GM12878 (cell line): Measurements from ENCODE around the gene SPDYE4. TPM values are rescaled to one million over a fixed set of nuclear protein-coding genes. Genes with fewer than 3 reads are reported as not detected.

Experiments used
- ATAC-seq: fragments of 200-7000 bp; cut with Tn5 transposase; 3 replicates; pipeline ENCODE4 v1.9.1; 2020; ENCODE audit warnings: mild to moderate bottlenecking, moderate library complexity
- BruUV-seq: library from RNA; stranded (reverse); fragments of 400-500 nt; replicated peaks from 2 replicates; lab custom pipeline; 2021; lab: Mats Ljungman, UMichigan
- CTCF ChIA-PET: fragments of 300-600 bp; sonication (Branson Sonifier 250); formaldehyde crosslinking; extraction: SDS; loops from one replicate; lab custom pipeline; 2021; ENCODE audit warnings: inconsistent platforms; lab: Yijun Ruan, JAX
- POLR2A ChIA-PET: fragments of 350-600 bp; formaldehyde crosslinking; extraction: SDS; loops from one replicate; lab custom pipeline; 2021; ENCODE audit warnings: inconsistent platforms; lab: Charles Lee
- RAD21 ChIA-PET: fragments of 300-600 bp; sonication (Branson Sonifier 250); formaldehyde crosslinking; loops from one replicate; lab custom pipeline; 2023; ENCODE audit warnings: antibody characterized with exemption; ENCODE audit not compliant: unreplicated experiment; lab: Charles Lee
- SMC1A ChIA-PET: fragments of 300-600 bp; sonication (Branson Sonifier 250); formaldehyde crosslinking; loops from one replicate; lab custom pipeline; 2023; ENCODE audit not compliant: unreplicated experiment, uncharacterized antibody; lab: Charles Lee
- DNase-seq: peaks from one replicate; pipeline ENCODE4 v3.0.0-alpha.2; 2011; ENCODE audit warnings: low read depth, low spot score
- FAIRE-seq: peaks from 3 replicates; lab custom pipeline; 2011; peaks lifted over from hg19 to GRCh38; lab: Jason Lieb, UNC
- H2AFZ ChIP-seq: 2 replicates; pipeline ENCODE4 v1.6.0; 2011; ENCODE audit warnings: low read depth, low read length, control low read depth; ENCODE audit not compliant: control insufficient read depth
- H3K27ac ChIP-seq: 2 replicates; pipeline ENCODE4 v1.5.1; 2011; ENCODE audit warnings: control low read depth; ENCODE audit not compliant: control insufficient read depth, insufficient read depth
- H3K27me3 ChIP-seq, 2 experiments: replicated peaks in 1 of 2; 2 replicates each; pipeline versions ENCODE4 v1.6.0 to v1.6.1; 2011; ENCODE audit warnings: low read length in 1 of 2; ENCODE audit not compliant: control insufficient read depth in 2 of 2, insufficient read depth in 2 of 2
- H3K36me3 ChIP-seq, 2 experiments: 2 replicates each; pipeline ENCODE4 v1.5.1; 2011; ENCODE audit warnings: low read length in 1 of 2; ENCODE audit not compliant: control insufficient read depth in 2 of 2, insufficient read depth in 2 of 2
- H3K4me1 ChIP-seq: 2 replicates; pipeline ENCODE4 v1.6.1; 2011; ENCODE audit warnings: mild to moderate bottlenecking, low read length, moderate library complexity, mixed read lengths; ENCODE audit not compliant: control insufficient read depth, insufficient read depth
- H3K4me2 ChIP-seq: 2 replicates; pipeline ENCODE4 v1.6.0; 2011; ENCODE audit warnings: control low read depth; ENCODE audit not compliant: control insufficient read depth, insufficient read depth
- H3K4me3 ChIP-seq: fragments of 200-600 bp; sonication (generic); 2 replicates; pipeline ENCODE4 v1.5.1; 2016
- H3K79me2 ChIP-seq: 2 replicates; pipeline ENCODE4 v1.6.0; 2011; ENCODE audit warnings: low read length; ENCODE audit not compliant: control insufficient read depth, insufficient read depth
- H3K9ac ChIP-seq: 2 replicates; pipeline ENCODE4 v1.8.0; 2011; ENCODE audit warnings: low read length, control low read depth, mixed read lengths; ENCODE audit not compliant: control insufficient read depth, insufficient read depth
- H3K9me3 ChIP-seq: replicated peaks from 3 replicates; pipeline ENCODE4 v1.5.1; 2011; ENCODE audit warnings: mild to moderate bottlenecking, low read length; ENCODE audit not compliant: control insufficient read depth, insufficient read depth
- H4K20me1 ChIP-seq: 2 replicates; pipeline ENCODE4 v1.6.0; 2011; ENCODE audit not compliant: control insufficient read depth, insufficient read depth
- GABPA ChIP-seq: IDR thresholded peaks from 2 replicates; pipeline ENCODE4 v1.6.1; 2014; ENCODE audit warnings: antibody characterized with exemption, low read depth, mild to moderate bottlenecking, inconsistent platforms
- HDAC2 ChIP-seq: fragments of 200-600 bp; sonication (generic); IDR thresholded peaks from 2 replicates; pipeline ENCODE4 v1.6.1; 2017
- JUNB ChIP-seq: IDR thresholded peaks from 2 replicates; pipeline ENCODE4 v1.6.1; 2016; ENCODE audit warnings: antibody characterized with exemption, mild to moderate bottlenecking
- JUND ChIP-seq: IDR thresholded peaks from 2 replicates; pipeline ENCODE4 v1.6.1; 2012; ENCODE audit warnings: low read depth, mild to moderate bottlenecking, low read length, improper control_type of control experiment, moderate library complexity
- KAT2A ChIP-seq: conservative IDR thresholded peaks from 2 replicates; pipeline ENCODE4 v1.6.1; 2011; ENCODE audit warnings: low read depth, low read length; ENCODE audit not compliant: control insufficient read depth
- MTA2 ChIP-seq: fragments of 450-650 bp; IDR thresholded peaks from 2 replicates; pipeline ENCODE4 v1.6.1; 2016; ENCODE audit warnings: low read depth, mild to moderate bottlenecking, moderate library complexity
- NR2C2 ChIP-seq: IDR thresholded peaks from 2 replicates; pipeline ENCODE4 v1.6.1; 2011; ENCODE audit warnings: borderline replicate concordance, low read depth; ENCODE audit not compliant: control insufficient read depth, insufficient read length
- NR2F1 ChIP-seq: fragments of 450-650 bp; conservative IDR thresholded peaks from 2 replicates; pipeline ENCODE4 v1.6.1; 2017; ENCODE audit warnings: mild to moderate bottlenecking
- SMAD1 ChIP-seq: fragments of 450-650 bp; IDR thresholded peaks from 2 replicates; pipeline ENCODE4 v1.6.1; 2018; ENCODE audit warnings: mild to moderate bottlenecking, low read depth; ENCODE audit not compliant: partially characterized antibody
- STAT3 ChIP-seq: IDR thresholded peaks from 2 replicates; pipeline ENCODE4 v1.6.1; 2011; ENCODE audit warnings: low read depth, low read length, improper control_type of control experiment
- TARDBP ChIP-seq: IDR thresholded peaks from 2 replicates; pipeline ENCODE4 v1.6.1; 2016; ENCODE audit warnings: borderline replicate concordance
- WGBS: methylation state at CpG from one replicate; pipeline ENCODE4 v1.1.6; 2016; ENCODE audit warnings: low lambda C conversion rate; ENCODE audit not compliant: insufficient replicate concordance, insufficient coverage; ENCODE audit errors: missing lambda C conversion rate; 5-methylcytosine and 5-hydroxymethylcytosine counted together
- in situ Hi-C: fragments of 300-500 bp; cut with MboI; formaldehyde crosslinking; loops from 9 replicates; pipeline ENCODE4 v1.14.3; 2018; ENCODE audit warnings: mixed read lengths
- intact Hi-C: fragments of 100-400 bp; cut with micrococcal nuclease; formaldehyde crosslinking; loops from one replicate; pipeline ENCODE4 v1.14.2; 2022; ENCODE audit not compliant: unreplicated experiment
- polyA plus RNA-seq, 11 experiments: library from polyadenylated mRNA; depleted of rRNA in 4 of 11; unstranded in 6 of 11; stranded (reverse) in 5 of 11; fragments of >200 nt; fragmentation: Nextera tagmentation in 4 of 11; fragmentation: Illumina TruSeq in 1 of 11; extraction: Ambion mirVana in 4 of 11; extraction: Trizol in 1 of 11; gene quantifications; 1 replicate in 1 of 11; 2 replicates in 10 of 11; pipeline versions ENCODE4 v1.2.1 to v1.2.3, GENCODE V29; 2011 to 2016; ENCODE audit warnings: inconsistent platforms in 2 of 11, missing spikeins in 2 of 11, low read depth in 1 of 11
- total RNA-seq, 4 experiments: library from RNA; depleted of rRNA in 3 of 4; stranded (reverse); fragments of >200 nt in 3 of 4; fragmentation: Illumina TruSeq in 1 of 4; extraction: Trizol in 1 of 4; gene quantifications; 2 replicates each; pipeline versions ENCODE4 v1.2.1 to v1.2.3, GENCODE V29; 2013 to 2021
- TF ChIP-seq, protein P1 (sequence below): fragments of 450-650 bp; formaldehyde crosslinking; IDR thresholded peaks from 2 replicates; pipeline ENCODE4 v1.5.0; 2022; ENCODE audit warnings: mild to moderate bottlenecking, missing genetic modification characterization
- TF ChIP-seq, protein P2 (sequence below): IDR thresholded peaks from 2 replicates; pipeline ENCODE4 v1.6.1; 2012; ENCODE audit warnings: low read depth, low read length, improper control_type of control experiment
- TF ChIP-seq, protein P3 (sequence below): fragments of 450-650 bp; IDR thresholded peaks from 2 replicates; pipeline ENCODE4 v1.6.1; 2017; ENCODE audit warnings: mild to moderate bottlenecking, moderate library complexity
- TF ChIP-seq, protein P4 (sequence below): fragments of 450-650 bp; IDR thresholded peaks from 2 replicates; pipeline ENCODE4 v1.6.1; 2017; ENCODE audit warnings: mild to moderate bottlenecking, low read depth, inconsistent platforms; ENCODE audit not compliant: poor library complexity, severe bottlenecking

SPDYE4 gene
- total and polyA plus RNA-seq, 10 of the 15 experiments (the other 5 are each of a cell fraction or from before 2014, with no cell fraction given) = 0.07 to 0.18 TPM; not detected in 8

DNA sequence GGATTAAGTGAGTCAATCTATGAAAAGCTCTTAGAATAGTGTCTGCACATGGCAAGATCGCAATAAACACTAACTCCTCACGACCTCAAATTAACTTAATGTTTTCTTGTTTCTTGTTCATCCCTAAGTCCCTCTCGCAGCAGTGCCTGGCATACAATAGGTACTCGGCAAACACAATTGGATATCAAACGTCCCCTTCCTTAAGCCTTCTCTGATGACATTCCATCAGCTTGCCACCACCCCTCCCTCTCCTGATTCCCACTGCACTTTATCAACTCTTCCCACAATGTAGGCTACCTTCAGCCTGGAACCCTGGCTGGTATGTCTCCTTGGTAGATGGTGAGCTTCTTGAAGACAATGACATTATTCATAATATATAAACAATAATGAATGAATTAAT, 47.1 kb downstream of the SPDYE4 start:
- SMC1A ChIA-PET = no interaction called here
- Histone ChIP-seq H3K27me3 (peaks cover 0 to 5% of the 10 kb centered on the region in 2 experiments; a peak in 3 of 4 replicates), H4K20me1 (no peaks in the 10 kb centered on the region), H3K9me3 (no peaks in the 10 kb centered on the region), H3K27ac (no peak overlapping the region), H3K4me2 (no peak overlapping the region), H3K79me2 (no peaks in the 10 kb centered on the region), H3K36me3 (no peaks in the 10 kb centered on the region), H3K4me1 (no peaks in the 10 kb centered on the region), H3K9ac (no peak overlapping the region), H2AFZ (no peak overlapping the region), H3K4me3 (no peak overlapping the region)
- CTCF ChIA-PET = no interaction called here
- WGBS = 51% methylated on average over 5 of the region's 5 CpGs
- in situ Hi-C loops = no loop called here
- POLR2A ChIA-PET = no interaction called here
- intact Hi-C loops = no loop called here
- FAIRE-seq (no peak), ATAC-seq (no peak), DNase-seq (no peak)
- BruUV-seq = no TSS peak
- RAD21 ChIA-PET = interaction anchor here (0.8 kb wide), 1 partner anchor 35 kb away, joined by 3 read pairs; no protein-coding TSS in a partner anchor
- TF ChIP-seq, protein P1, sequence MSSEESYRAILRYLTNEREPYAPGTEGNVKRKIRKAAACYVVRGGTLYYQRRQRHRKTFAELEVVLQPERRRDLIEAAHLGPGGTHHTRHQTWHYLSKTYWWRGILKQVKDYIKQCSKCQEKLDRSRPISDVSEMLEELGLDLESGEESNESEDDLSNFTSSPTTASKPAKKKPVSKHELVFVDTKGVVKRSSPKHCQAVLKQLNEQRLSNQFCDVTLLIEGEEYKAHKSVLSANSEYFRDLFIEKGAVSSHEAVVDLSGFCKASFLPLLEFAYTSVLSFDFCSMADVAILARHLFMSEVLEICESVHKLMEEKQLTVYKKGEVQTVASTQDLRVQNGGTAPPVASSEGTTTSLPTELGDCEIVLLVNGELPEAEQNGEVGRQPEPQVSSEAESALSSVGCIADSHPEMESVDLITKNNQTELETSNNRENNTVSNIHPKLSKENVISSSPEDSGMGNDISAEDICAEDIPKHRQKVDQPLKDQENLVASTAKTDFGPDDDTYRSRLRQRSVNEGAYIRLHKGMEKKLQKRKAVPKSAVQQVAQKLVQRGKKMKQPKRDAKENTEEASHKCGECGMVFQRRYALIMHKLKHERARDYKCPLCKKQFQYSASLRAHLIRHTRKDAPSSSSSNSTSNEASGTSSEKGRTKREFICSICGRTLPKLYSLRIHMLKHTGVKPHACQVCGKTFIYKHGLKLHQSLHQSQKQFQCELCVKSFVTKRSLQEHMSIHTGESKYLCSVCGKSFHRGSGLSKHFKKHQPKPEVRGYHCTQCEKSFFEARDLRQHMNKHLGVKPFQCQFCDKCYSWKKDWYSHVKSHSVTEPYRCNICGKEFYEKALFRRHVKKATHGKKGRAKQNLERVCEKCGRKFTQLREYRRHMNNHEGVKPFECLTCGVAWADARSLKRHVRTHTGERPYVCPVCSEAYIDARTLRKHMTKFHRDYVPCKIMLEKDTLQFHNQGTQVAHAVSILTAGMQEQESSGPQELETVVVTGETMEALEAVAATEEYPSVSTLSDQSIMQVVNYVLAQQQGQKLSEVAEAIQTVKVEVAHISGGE (CRISPR knock-in tag) = no peak
- TF ChIP-seq, protein P2, sequence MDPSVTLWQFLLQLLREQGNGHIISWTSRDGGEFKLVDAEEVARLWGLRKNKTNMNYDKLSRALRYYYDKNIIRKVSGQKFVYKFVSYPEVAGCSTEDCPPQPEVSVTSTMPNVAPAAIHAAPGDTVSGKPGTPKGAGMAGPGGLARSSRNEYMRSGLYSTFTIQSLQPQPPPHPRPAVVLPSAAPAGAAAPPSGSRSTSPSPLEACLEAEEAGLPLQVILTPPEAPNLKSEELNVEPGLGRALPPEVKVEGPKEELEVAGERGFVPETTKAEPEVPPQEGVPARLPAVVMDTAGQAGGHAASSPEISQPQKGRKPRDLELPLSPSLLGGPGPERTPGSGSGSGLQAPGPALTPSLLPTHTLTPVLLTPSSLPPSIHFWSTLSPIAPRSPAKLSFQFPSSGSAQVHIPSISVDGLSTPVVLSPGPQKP = no peak
- TF ChIP-seq NR2F1 (no peak), GABPA (no peak), SMAD1 (no peak), KAT2A (no peak), JUNB (no peak), STAT3 (no peak), MTA2 (no peak), HDAC2 (no peak), NR2C2 (no peak), JUND (no peak), TARDBP (no peak)
- TF ChIP-seq, protein P3, sequence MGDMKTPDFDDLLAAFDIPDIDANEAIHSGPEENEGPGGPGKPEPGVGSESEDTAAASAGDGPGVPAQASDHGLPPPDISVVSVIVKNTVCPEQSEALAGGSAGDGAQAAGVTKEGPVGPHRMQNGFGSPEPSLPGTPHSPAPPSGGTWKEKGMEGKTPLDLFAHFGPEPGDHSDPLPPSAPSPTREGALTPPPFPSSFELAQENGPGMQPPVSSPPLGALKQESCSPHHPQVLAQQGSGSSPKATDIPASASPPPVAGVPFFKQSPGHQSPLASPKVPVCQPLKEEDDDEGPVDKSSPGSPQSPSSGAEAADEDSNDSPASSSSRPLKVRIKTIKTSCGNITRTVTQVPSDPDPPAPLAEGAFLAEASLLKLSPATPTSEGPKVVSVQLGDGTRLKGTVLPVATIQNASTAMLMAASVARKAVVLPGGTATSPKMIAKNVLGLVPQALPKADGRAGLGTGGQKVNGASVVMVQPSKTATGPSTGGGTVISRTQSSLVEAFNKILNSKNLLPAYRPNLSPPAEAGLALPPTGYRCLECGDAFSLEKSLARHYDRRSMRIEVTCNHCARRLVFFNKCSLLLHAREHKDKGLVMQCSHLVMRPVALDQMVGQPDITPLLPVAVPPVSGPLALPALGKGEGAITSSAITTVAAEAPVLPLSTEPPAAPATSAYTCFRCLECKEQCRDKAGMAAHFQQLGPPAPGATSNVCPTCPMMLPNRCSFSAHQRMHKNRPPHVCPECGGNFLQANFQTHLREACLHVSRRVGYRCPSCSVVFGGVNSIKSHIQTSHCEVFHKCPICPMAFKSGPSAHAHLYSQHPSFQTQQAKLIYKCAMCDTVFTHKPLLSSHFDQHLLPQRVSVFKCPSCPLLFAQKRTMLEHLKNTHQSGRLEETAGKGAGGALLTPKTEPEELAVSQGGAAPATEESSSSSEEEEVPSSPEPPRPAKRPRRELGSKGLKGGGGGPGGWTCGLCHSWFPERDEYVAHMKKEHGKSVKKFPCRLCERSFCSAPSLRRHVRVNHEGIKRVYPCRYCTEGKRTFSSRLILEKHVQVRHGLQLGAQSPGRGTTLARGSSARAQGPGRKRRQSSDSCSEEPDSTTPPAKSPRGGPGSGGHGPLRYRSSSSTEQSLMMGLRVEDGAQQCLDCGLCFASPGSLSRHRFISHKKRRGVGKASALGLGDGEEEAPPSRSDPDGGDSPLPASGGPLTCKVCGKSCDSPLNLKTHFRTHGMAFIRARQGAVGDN = no peak
- TF ChIP-seq, protein P4, sequence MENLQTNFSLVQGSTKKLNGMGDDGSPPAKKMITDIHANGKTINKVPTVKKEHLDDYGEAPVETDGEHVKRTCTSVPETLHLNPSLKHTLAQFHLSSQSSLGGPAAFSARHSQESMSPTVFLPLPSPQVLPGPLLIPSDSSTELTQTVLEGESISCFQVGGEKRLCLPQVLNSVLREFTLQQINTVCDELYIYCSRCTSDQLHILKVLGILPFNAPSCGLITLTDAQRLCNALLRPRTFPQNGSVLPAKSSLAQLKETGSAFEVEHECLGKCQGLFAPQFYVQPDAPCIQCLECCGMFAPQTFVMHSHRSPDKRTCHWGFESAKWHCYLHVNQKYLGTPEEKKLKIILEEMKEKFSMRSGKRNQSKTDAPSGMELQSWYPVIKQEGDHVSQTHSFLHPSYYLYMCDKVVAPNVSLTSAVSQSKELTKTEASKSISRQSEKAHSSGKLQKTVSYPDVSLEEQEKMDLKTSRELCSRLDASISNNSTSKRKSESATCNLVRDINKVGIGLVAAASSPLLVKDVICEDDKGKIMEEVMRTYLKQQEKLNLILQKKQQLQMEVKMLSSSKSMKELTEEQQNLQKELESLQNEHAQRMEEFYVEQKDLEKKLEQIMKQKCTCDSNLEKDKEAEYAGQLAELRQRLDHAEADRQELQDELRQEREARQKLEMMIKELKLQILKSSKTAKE = no peak
